GM15510 (cell line): ENCODE measurements around the gene PAK4.

Experiments used
- POLR2A ChIP-seq: IDR thresholded peaks from 3 replicates; pipeline ENCODE4 v1.6.1; 2011; ENCODE audit warnings: borderline replicate concordance; ENCODE audit not compliant: insufficient read length; ENCODE audit errors: extremely low read depth

The PAK4 gene

GRCh38 chr19:39160889-39161672 is 35.5 kb downstream of the PAK4 start:
- TF ChIP-seq POLR2A, result no peak

GRCh38 chr19:39162441-39163043 is 37.0 kb downstream of the PAK4 start:
- TF ChIP-seq POLR2A, result no peak

- TF ChIP-seq POLR2A, result no peak
Observed at GRCh38 chr19:39163621-39164020, 38.0 kb downstream of the PAK4 start.

- no peak for TF ChIP-seq POLR2A
Observed at GRCh38 chr19:39164289-39164688, 38.7 kb downstream of the PAK4 start.

- TF ChIP-seq POLR2A, result no peak
Observed at GRCh38 chr19:39165857-39166256, 40.3 kb downstream of the PAK4 start.

GRCh38 chr19:39166571-39167391 is 41.2 kb downstream of the PAK4 start:
- TF ChIP-seq POLR2A, result no peak

GRCh38 chr19:39167461-39168257 is 42.1 kb downstream of the PAK4 start:
- no peak for TF ChIP-seq POLR2A

GRCh38 chr19:39168258-39169142 is 42.9 kb downstream of the PAK4 start:
- TF ChIP-seq POLR2A, result no peak

GRCh38 chr19:39169143-39169810 is 43.7 kb downstream of the PAK4 start:
- no peak for TF ChIP-seq POLR2A

GRCh38 chr19:39170386-39171231 is 45.0 kb downstream of the PAK4 start:
- no peak for TF ChIP-seq POLR2A

- TF ChIP-seq POLR2A, result no peak
Observed at GRCh38 chr19:39171479-39172465, 46.2 kb downstream of the PAK4 start.
